ENCODE measurements around the gene MARCHF4.

DNA sequence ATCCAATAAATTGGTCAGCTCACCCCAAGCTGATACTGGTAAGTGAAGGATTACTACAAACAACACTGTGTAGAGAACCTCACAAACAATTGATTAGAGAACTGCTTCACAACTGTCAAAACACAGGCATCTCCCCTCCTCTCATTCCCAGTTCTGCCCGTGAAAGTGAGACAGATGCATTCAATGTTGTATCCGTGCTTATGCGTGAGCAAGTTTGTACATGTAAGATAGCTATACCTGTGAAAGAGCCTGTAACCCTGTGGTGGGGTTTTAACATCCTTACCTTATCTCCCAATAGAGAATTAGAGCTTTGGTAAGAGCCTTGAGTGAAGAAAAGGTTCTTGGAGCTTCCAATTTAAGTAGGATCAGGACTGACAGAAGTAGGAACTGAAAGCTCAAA, 9.1 kb downstream of the MARCHF4 start:
- TF ChIP-seq CTCF (IDR thresholded peaks at IDR 0.05) = no peak
- TF ChIP-seq POLR2A (IDR thresholded peaks at IDR 0.05) = no peak
